B cell (primary cell): ENCODE measurements around the gene PML. TPM values are rescaled to one million over a fixed set of nuclear protein-coding genes. Genes with fewer than 3 reads are reported as not detected.

Experiments
- ATAC-seq: fragments of 200-7000 bp; cut with Tn5 transposase; one replicate; pipeline ENCODE4 v1.10.0; 2021; ENCODE audit warnings: low read depth, mild to moderate bottlenecking, moderate number of reproducible peaks, moderate library complexity
- CTCF ChIA-PET: fragments of 350-600 bp; sonication (Branson Sonifier 250); formaldehyde crosslinking; loops from one replicate; lab custom pipeline; 2021; ENCODE audit warnings: antibody characterized with exemption, inconsistent platforms; lab: Charles Lee
- POLR2A ChIA-PET: fragments of 350-600 bp; sonication (Branson Sonifier 250); formaldehyde crosslinking; loops from one replicate; lab custom pipeline; 2021; ENCODE audit warnings: antibody characterized with exemption; lab: Charles Lee
- DNase-seq: peaks from one replicate; pipeline ENCODE4 v3.0.0; 2013
- H2AFZ ChIP-seq: 2 replicates; pipeline ENCODE4 v1.6.1; 2012; ENCODE audit warnings: mild to moderate bottlenecking, low read depth, low read length; ENCODE audit not compliant: insufficient read depth, poor library complexity, severe bottlenecking
- H3K27ac ChIP-seq, 2 donors: 1 replicate in 1 of 2; 2 replicates in 1 of 2; pipeline ENCODE4 v1.5.1; 2012 to 2013; ENCODE audit warnings: low read length in 2 of 2, mild to moderate bottlenecking in 2 of 2, moderate library complexity in 1 of 2
- H3K27me3 ChIP-seq, 4 experiments: fragments of 200-600 bp in 1 of 4; sonication (generic) in 1 of 4; replicated peaks in 1 of 4; 1 replicate in 2 of 4; 2 replicates in 2 of 4; pipeline versions ENCODE4 v1.6.1 to v1.7.0; 2013 to 2016; ENCODE audit warnings: low read length in 3 of 4, mild to moderate bottlenecking in 2 of 4, mixed read lengths in 1 of 4, moderate library complexity in 1 of 4; ENCODE audit not compliant: insufficient read depth in 4 of 4, control insufficient read depth in 3 of 4; ENCODE audit errors: control extremely low read depth in 1 of 4
- H3K36me3 ChIP-seq, 2 experiments: replicated peaks in 1 of 2; 1 replicate in 1 of 2; 2 replicates in 1 of 2; pipeline versions ENCODE4 v1.6.1 to v1.7.1; 2013; ENCODE audit warnings: low read length in 1 of 2; ENCODE audit not compliant: insufficient read depth in 2 of 2, control insufficient read depth in 1 of 2; ENCODE audit errors: control extremely low read depth in 1 of 2, extremely low read depth in 1 of 2
- H3K4me1 ChIP-seq, 2 donors: fragments of 200-600 bp in 1 of 2; sonication (generic) in 1 of 2; 1 replicate in 1 of 2; 2 replicates in 1 of 2; pipeline versions ENCODE4 v1.5.1 to v1.6.1; 2013 to 2017; ENCODE audit warnings: low read length in 2 of 2; ENCODE audit not compliant: control insufficient read depth in 2 of 2, insufficient read depth in 2 of 2
- H3K4me2 ChIP-seq: replicated peaks from 2 replicates; pipeline ENCODE3; 2012; ENCODE audit warnings: mild to moderate bottlenecking, low read depth, low read length; ENCODE audit not compliant: poor library complexity, severe bottlenecking
- H3K4me3 ChIP-seq, 5 experiments: fragments of 200-600 bp in 1 of 5; sonication (generic) in 1 of 5; 1 replicate in 3 of 5; 2 replicates in 2 of 5; pipeline versions ENCODE4 v1.5.1 to v1.7.0; 2011 to 2016; ENCODE audit warnings: low read length in 4 of 5, mild to moderate bottlenecking in 4 of 5, low read depth in 2 of 5, control low read depth in 1 of 5, moderate library complexity in 1 of 5; ENCODE audit not compliant: insufficient read depth in 1 of 5; ENCODE audit errors: control extremely low read depth in 1 of 5, extremely low read depth in 1 of 5
- H3K79me2 ChIP-seq: fragments of 200-600 bp; sonication (generic); one replicate; pipeline ENCODE4 v1.6.0; 2016; ENCODE audit warnings: low read length; ENCODE audit not compliant: control insufficient read depth, insufficient read depth
- H3K9ac ChIP-seq: fragments of 200-600 bp; sonication (generic); 2 replicates; pipeline ENCODE4 v1.6.1; 2017; ENCODE audit warnings: mild to moderate bottlenecking, low read length, moderate library complexity
- H3K9me3 ChIP-seq, 3 donors: one replicate each; pipeline versions ENCODE4 v1.6.1 to v1.7.1; 2013; ENCODE audit warnings: low read length in 2 of 3; ENCODE audit not compliant: control insufficient read depth in 2 of 3, insufficient read depth in 1 of 3; ENCODE audit errors: control extremely low read depth in 1 of 3
- H4K20me1 ChIP-seq: 2 replicates; pipeline ENCODE4 v1.6.0; 2012; ENCODE audit warnings: mild to moderate bottlenecking, low read length; ENCODE audit not compliant: insufficient read depth, control insufficient read depth, poor library complexity, severe bottlenecking
- H3K27ac Mint-ChIP-seq: one replicate; pipeline ENCODE4 v1.8.0; 2021; ENCODE audit warnings: mixed read lengths
- H3K27me3 Mint-ChIP-seq: one replicate; pipeline ENCODE4 v1.8.0; 2021; ENCODE audit warnings: mixed read lengths
- H3K4me1 Mint-ChIP-seq: one replicate; pipeline ENCODE4 v1.8.0; 2021; ENCODE audit warnings: mixed read lengths
- H3K4me3 Mint-ChIP-seq: one replicate; pipeline ENCODE4 v1.8.0; 2021; ENCODE audit warnings: mixed read lengths
- H3K9me3 Mint-ChIP-seq: one replicate; pipeline ENCODE4 v1.8.0; 2022; ENCODE audit warnings: mixed read lengths; ENCODE audit not compliant: insufficient read depth
- EZH2 ChIP-seq: IDR thresholded peaks from 2 replicates; pipeline ENCODE4 v1.6.1; 2012; ENCODE audit warnings: borderline replicate concordance, low read depth, mild to moderate bottlenecking, moderate library complexity, low read length; ENCODE audit not compliant: insufficient read depth, poor library complexity, severe bottlenecking
- WGBS: methylation state at CpG from one replicate; pipeline ENCODE4 v1.1.5; 2013; ENCODE audit warnings: missing lambda C conversion rate; ENCODE audit not compliant: insufficient coverage; 5-methylcytosine and 5-hydroxymethylcytosine counted together
- intact Hi-C: fragments of 100-400 bp; cut with micrococcal nuclease; formaldehyde crosslinking; loops from one replicate; pipeline ENCODE4 v1.10.0; 2022
- polyA plus RNA-seq: library from polyadenylated mRNA; depleted of rRNA; stranded (reverse); fragments of >200 nt; gene quantifications from 2 replicates; pipeline ENCODE4 v1.2.3, GENCODE V29; 2012
- total RNA-seq, 2 donors: library from RNA; stranded (reverse); fragments of 120-200 nt in 1 of 2; gene quantifications; 1 replicate in 1 of 2; 2 replicates in 1 of 2; pipeline versions ENCODE4 v1.2.3 to v1.2.4, GENCODE V29; 2013 to 2022
- TF ChIP-seq, protein P1 (sequence below): fragments of 200-600 bp; IDR thresholded peaks from one replicate; pipeline ENCODE4 v1.8.0; 2022; ENCODE audit warnings: antibody characterized with exemption, mild to moderate bottlenecking

PML gene
- total and polyA plus RNA-seq, 2 donors (not counting 1 experiment from before 2014, with no cell fraction given): 59.2 to 66.3 TPM

DNA sequence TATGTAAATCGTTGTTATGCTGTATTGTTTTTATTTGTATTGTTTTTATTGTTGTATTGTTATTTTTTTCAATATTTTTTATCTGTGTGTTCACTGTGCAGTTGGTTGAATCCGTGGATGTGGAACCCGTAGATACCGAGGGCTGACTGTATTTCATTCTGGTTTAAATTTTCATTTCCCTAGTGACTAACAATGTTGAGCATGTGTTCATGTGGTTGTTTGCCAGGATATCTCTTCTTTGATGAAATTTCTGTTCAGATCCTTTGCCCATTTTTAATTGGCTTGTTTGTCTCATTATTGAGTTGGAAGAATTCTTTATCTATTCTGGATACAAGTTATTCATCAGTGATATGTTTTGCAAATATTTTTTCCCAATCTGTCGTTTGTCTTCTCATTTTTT is 32.1 kb upstream of the PML start:
- no peaks in the 10 kb centered on the region for H3K9me3 ChIP-seq
- ChIA-PET CTCF (no interaction called here), POLR2A (no interaction called here)
- no peak overlapping the region for H3K27ac Mint-ChIP-seq
- no peak for TF ChIP-seq EZH2
- TF ChIP-seq, protein P1, sequence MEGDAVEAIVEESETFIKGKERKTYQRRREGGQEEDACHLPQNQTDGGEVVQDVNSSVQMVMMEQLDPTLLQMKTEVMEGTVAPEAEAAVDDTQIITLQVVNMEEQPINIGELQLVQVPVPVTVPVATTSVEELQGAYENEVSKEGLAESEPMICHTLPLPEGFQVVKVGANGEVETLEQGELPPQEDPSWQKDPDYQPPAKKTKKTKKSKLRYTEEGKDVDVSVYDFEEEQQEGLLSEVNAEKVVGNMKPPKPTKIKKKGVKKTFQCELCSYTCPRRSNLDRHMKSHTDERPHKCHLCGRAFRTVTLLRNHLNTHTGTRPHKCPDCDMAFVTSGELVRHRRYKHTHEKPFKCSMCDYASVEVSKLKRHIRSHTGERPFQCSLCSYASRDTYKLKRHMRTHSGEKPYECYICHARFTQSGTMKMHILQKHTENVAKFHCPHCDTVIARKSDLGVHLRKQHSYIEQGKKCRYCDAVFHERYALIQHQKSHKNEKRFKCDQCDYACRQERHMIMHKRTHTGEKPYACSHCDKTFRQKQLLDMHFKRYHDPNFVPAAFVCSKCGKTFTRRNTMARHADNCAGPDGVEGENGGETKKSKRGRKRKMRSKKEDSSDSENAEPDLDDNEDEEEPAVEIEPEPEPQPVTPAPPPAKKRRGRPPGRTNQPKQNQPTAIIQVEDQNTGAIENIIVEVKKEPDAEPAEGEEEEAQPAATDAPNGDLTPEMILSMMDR: no peak
- no peaks in the 10 kb centered on the region for H3K79me2 ChIP-seq
- intact Hi-C loops: no loop called here
- no CpG with 5 or more reads among the region's 5 CpGs for WGBS
- H3K4me2 ChIP-seq: no peak overlapping the region
- H3K27me3 ChIP-seq: peaks cover 0 to 3% (median 0%) of the 10 kb centered on the region in 4 experiments
- peaks cover 31 to 37% of the 10 kb centered on the region in 2 donors for H3K4me1 ChIP-seq
- H2AFZ ChIP-seq: no peak overlapping the region
- DNase-seq (no peak), ATAC-seq (no peak)
- H3K4me1 Mint-ChIP-seq: peaks cover 31% of the 10 kb centered on the region
- H3K9ac ChIP-seq: no peak overlapping the region
- no peak overlapping the region for H3K4me3 Mint-ChIP-seq
- H3K9me3 Mint-ChIP-seq: no peaks in the 10 kb centered on the region
- peaks cover 6% of the 10 kb centered on the region for H3K27me3 Mint-ChIP-seq
- no peak overlapping the region for H3K27ac ChIP-seq
- H3K36me3 ChIP-seq: no peaks in the 10 kb centered on the region
- no peaks in the 10 kb centered on the region for H4K20me1 ChIP-seq
- no peak overlapping the region for H3K4me3 ChIP-seq

DNA sequence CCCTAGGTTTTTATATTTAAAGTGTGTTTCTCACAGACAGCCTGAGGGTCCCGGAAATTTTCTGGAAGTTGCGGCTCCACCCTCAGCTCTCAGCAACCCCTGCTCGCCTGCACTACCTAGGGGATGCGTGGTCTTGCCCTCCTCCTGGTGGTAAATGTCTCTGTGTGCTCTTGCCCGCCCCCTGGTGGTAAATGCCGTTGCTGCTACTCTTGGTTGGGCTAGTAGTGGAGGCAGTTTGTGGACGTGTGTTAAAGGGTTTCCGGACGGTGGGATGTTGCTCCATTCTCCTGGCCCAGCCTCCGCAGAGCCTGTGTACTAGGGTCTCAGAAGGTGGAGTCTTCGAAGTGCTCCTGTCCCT is 29.8 kb upstream of the PML start:
- Mint-ChIP-seq H3K9me3 (no peaks in the 10 kb centered on the region), H3K4me3 (peak overlapping the region; percentile 82), H3K27me3 (peaks cover 3% of the 10 kb centered on the region), H3K27ac (peak overlapping the region; percentile 7), H3K4me1 (peaks cover 22% of the 10 kb centered on the region)
- Histone ChIP-seq H3K36me3 (no peaks in the 10 kb centered on the region), H3K4me2 (peak overlapping the region; percentile 79), H3K27ac (no peak overlapping the region), H3K9ac (peak overlapping the region; percentile 52), H2AFZ (peak overlapping the region; percentile 46), H4K20me1 (no peaks in the 10 kb centered on the region), H3K4me3 (peak overlapping the region in 4 of 5 experiments; percentile 17 to 47 (median 44)), H3K79me2 (no peaks in the 10 kb centered on the region), H3K9me3 (no peaks in the 10 kb centered on the region), H3K27me3 (no peaks in the 10 kb centered on the region), H3K4me1 (peaks cover 21 to 29% of the 10 kb centered on the region in 2 donors)
- 12% methylated on average over 9 of the region's 11 CpGs for WGBS
- ChIA-PET CTCF (interaction anchor here (0.7 to 3.2 kb wide), 8 partner anchors 8 to 91 kb away, joined by 3 to 20 read pairs (median 4); no protein-coding TSS in a partner anchor), POLR2A (no interaction called here)
- DNase-seq (peak; percentile 85), ATAC-seq (peak; percentile 87)
- intact Hi-C loops: loop anchor here (1.0 kb wide), 1 partner anchor 13 kb away; no protein-coding TSS in a partner anchor
- TF ChIP-seq, protein P1: peak; percentile 91
- TF ChIP-seq EZH2: no peak
